HG02973 (cell line): ENCODE data around the gene RAB11FIP5.
A peak's percentile ranks its signal among the peaks of the same experiment; 100 is the strongest.
"Not testable (repeated sequence)": the region's sequence is repeated elsewhere in the genome, so short reads cannot be mapped to it uniquely, and the experiment has no call there.

Source experiments
- ATAC-seq: cut with Tn5 transposase; IDR thresholded peaks from one replicate; pipeline ENCODE4 v1.9.1; 2021; ENCODE audit warnings: moderate library complexity; ENCODE audit not compliant: unreplicated experiment

RAB11FIP5 gene

GRCh38 chr2:73112913-73113854 lies at the start of gene RAB11FIP5:
RAB11FIP5 (minus strand) TSS chr2:73112948; CDS start chr2:73112777, 171 bp downstream.
- ATAC-seq: peak; percentile 63

GRCh38 chr2:73156539-73157124 lies 43.9 kb upstream of the RAB11FIP5 start:
- no peak for ATAC-seq

GRCh38 chr2:73142937-73143336 lies 30.2 kb upstream of the RAB11FIP5 start:
- ATAC-seq: no peak

GRCh38 chr2:73141896-73142295 lies 29.1 kb upstream of the RAB11FIP5 start:
- no peak for ATAC-seq

- ATAC-seq: no peak
These were observed 22.5 kb upstream of the RAB11FIP5 start for GRCh38 chr2:73135236-73135635.

GRCh38 chr2:73134471-73134870 lies 21.7 kb upstream of the RAB11FIP5 start:
- ATAC-seq: no peak

GRCh38 chr2:73133566-73134197 lies 20.9 kb upstream of the RAB11FIP5 start:
- ATAC-seq: no peak

- no peak for ATAC-seq
These were observed 19.1 kb upstream of the RAB11FIP5 start for GRCh38 chr2:73131807-73132206.

- ATAC-seq: no peak
These were observed 18.0 kb upstream of the RAB11FIP5 start for GRCh38 chr2:73130790-73131189.

- ATAC-seq: no peak
These were observed 16.2 kb upstream of the RAB11FIP5 start for GRCh38 chr2:73128841-73129535.

GRCh38 chr2:73122536-73122935 lies 9.8 kb upstream of the RAB11FIP5 start:
- ATAC-seq: no peak

- not testable (repeated sequence) for ATAC-seq
These were observed 7.0 kb upstream of the RAB11FIP5 start for GRCh38 chr2:73119611-73120239.

- no peak for ATAC-seq
These were observed 4.7 kb upstream of the RAB11FIP5 start for GRCh38 chr2:73117441-73117840.

- no peak for ATAC-seq
These were observed 3.6 kb upstream of the RAB11FIP5 start for GRCh38 chr2:73116182-73116960.

- ATAC-seq: no peak
These were observed 1.6 kb upstream of the RAB11FIP5 start for GRCh38 chr2:73114273-73114867.

- ATAC-seq: peak; percentile 32
These were observed 479 bp downstream of the RAB11FIP5 start for GRCh38 chr2:73112026-73112912.

- ATAC-seq: no peak
These were observed 1.4 kb downstream of the RAB11FIP5 start for GRCh38 chr2:73111073-73112025.
